Gastroesophageal sphincter (tissue), 3 donors: ENCODE measurements around the gene ACOT7.

Experiments
- CTCF ChIP-seq, 4 experiments: fragments of 200-600 bp in 2 of 4; fragments of 450-650 bp in 2 of 4; sonication (generic) in 1 of 4; IDR thresholded peaks; one replicate each; pipeline ENCODE4 v1.5.1; 2017 to 2019; ENCODE audit warnings: antibody characterized with exemption in 4 of 4, mild to moderate bottlenecking in 2 of 4, moderate library complexity in 2 of 4
- POLR2A ChIP-seq, 2 donors: fragments of 450-650 bp; IDR thresholded peaks; one replicate each; pipeline ENCODE4 v1.6.1; 2017; ENCODE audit warnings: antibody characterized with exemption in 2 of 2, mild to moderate bottlenecking in 2 of 2, moderate library complexity in 1 of 2

GRCh38 chr1:6350416-6351088 lies 43.0 kb downstream of the ACOT7 start:
- TF ChIP-seq CTCF (IDR thresholded peaks at IDR 0.05) (no peak), POLR2A (IDR thresholded peaks at IDR 0.05) (no peak)
